Retina (tissue), 1 donor: Measurements from ENCODE around the gene FSIP2.
"Not testable (repeated sequence)": the region's sequence is repeated elsewhere in the genome, so short reads cannot be mapped to it uniquely, and the experiment has no call there.

Experiments used
- DNase-seq: peaks from one replicate; pipeline ENCODE4 v3.0.0-alpha.2; 2016

FSIP2 gene

DNA sequence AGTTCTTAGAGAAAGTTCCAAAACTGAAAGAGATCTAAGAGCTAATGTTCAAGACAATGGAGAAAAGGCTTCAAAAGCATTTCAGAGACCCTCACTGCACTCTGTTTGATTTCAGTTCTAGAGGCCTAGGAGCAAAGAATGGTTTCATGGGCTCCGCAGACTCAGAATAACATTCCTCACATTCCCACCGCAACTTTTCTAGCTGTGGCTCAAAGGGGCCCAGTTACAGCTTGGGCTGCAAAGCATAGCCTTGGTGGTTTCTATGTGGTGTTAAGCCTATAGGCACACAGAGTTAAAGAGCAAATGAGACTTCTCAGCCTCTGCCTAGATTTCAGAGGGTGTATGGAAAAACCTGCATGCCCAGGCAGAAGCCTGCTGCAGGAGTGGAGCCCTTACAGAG, 73.0 kb downstream of the FSIP2 start:
- DNase-seq, result no peak

DNA sequence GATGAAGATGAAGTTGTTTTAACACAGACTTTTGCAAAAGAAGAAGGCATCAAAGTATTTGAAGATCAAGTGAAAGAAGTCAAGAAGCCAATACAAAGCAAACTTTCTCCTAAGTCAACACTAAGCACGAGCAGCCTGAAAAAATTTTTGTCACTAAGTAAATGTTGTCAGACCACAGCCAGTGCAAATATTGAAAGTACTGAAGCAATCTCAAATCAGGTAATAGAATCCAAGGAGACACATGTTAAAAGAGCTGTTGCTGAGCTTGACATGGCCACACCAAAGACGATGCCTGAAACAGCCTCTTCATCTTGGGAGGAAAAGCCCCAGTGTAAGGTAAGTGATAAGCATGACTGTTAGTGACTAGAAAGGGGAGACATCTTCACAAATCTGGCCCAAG, 75.1 kb downstream of the FSIP2 start:
- no peak for DNase-seq

DNA sequence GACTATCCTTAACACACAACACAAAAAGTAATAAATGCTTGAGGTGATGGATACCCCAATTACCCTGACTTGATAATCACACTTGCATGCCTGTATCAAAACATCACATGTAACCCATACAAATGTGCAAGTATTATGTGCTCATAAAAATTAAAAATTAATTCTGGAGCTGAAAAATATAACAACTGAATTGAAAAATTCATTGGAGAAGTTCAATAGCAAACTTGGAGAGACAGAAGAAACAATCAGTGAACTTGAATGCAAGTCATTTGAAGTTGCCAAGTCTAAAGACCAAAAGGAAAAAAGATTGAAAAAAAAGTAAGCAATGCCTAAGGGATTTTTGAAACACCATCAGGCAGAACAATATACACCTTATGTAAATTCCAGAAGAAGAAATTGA, 79.4 kb downstream of the FSIP2 start:
- no peak for DNase-seq

DNA sequence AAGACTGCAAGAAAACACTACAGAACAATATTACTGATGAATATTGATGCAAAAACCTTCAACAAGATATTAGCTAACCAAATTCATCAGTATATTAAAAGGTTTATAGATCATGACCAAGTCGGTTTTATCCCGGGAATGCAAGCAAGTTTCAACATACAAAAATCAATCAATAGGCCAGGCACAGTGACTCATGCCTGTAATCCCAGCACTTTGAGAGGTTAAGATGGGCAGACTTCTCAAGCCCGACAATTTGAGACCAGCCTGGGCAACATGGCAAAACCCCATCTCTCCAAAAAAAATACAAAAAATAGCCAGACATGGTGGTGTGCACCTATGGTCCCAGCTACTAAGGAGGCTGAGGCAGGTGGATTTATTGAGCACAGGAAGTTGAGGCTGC, 82.9 kb downstream of the FSIP2 start:
- DNase-seq, result no peak

DNA sequence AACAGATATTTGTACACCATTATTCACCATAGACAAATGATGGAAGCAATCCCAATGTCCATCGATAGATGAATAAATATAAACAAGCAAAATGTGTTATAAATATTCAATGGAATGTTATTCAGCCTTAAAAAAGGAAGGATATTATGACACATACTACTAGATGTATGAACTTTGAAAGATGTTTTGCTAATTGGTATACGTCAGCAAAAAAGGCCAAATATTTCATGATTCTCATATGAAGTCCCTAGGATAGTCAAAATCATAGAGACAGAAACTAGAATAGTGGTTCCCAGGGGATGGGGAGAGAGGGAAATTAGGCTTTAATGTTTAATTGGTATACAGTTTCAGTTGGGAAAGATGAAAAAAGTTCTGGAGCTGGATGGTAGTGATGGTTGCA, 85.2 kb downstream of the FSIP2 start:
- no peak for DNase-seq

DNA sequence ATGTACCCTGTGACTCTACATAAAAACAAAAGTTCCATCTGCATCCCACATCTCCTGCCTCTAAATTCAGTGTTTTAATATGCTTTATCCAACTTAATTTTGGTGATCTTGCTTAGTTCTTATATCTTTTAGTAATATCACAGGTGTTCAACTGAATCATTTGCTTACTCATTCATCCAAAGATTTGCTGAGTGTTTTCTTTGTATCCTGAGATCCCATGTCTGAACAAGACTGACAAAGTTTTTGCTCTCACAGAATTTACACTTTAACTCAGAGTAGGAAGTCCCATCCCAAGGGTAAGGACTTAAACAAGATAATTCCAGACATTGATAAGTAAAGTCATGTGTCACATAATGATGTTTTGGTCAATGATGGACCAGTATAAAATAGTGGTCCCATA, 87.0 kb downstream of the FSIP2 start:
- DNase-seq, result no peak

DNA sequence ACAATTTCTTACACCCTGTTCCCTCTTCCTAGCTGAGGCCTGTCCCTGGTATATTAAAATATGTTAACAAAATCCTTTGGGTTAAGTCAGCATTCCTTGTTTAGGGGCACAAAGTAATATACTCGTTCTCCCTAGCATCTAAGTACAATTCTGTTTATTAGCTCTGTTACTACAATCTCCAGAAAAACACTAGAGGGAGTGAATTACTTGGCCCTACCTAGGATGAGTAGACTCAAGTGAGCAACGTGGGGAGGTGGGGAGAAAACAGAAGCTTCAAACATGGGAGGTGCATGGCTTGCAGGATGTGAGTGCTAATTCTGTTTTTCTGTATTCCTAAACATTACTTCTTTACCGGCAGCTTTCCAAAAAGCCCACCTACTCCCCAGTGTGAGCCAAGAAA, 89.7 kb downstream of the FSIP2 start:
- no peak for DNase-seq

DNA sequence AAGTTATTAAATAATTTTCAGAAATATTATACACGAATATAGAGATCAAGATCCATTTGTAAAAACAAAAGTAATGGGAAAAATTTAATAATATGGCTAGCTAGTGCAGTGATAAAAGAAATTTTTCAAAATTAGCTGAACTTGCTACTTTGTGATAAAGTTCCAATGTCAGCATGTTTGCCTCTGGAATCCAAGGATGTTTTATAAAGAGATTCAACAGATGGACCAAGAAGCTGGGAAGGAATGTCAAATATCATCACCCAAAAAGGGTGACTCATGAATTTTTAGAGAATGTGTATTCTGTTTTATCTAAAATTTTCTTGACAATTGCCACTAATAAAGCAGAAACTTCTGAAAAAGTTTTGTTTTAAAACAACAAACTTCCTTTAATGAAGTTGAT, 95.3 kb downstream of the FSIP2 start:
- no peak for DNase-seq

DNA sequence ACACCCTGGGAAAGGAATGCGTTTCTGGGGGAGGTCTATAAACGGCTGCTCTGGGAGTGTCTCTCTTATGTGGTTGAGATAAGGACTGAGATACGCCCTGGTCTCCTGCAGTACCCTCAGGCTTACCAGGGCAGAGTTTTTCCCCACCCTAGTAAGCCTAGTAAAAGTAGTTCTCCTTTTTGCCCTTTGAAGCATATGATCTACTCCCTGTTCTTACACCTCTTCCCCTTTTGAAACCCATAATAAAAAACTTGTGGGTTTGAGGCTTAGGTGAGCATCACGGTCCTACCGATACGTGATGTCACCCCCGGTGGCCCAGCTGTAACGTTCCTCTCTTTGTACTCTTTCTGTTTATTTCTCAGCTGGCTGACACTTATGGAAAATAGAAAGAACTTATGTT, 97.4 kb downstream of the FSIP2 start:
- no peak for DNase-seq

DNA sequence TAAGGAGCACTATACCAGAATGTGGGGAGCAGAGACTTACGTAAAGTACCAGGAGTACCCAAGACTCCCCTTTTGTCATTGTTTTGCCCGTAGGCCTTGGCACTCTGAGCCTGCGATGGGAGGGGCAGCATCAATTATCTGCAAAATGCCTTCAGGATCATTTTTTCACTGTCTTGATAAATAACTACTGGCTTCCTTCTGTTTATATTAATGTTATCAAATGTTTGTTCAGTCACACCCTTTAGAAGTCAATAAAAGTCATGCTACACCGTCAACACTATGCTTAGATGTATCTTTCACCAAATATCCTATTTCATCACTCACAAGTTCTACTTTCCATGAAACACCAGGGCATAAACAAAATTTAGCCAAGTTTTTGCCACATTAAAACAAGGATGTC, 116.3 kb downstream of the FSIP2 start:
- DNase-seq, result no peak

DNA sequence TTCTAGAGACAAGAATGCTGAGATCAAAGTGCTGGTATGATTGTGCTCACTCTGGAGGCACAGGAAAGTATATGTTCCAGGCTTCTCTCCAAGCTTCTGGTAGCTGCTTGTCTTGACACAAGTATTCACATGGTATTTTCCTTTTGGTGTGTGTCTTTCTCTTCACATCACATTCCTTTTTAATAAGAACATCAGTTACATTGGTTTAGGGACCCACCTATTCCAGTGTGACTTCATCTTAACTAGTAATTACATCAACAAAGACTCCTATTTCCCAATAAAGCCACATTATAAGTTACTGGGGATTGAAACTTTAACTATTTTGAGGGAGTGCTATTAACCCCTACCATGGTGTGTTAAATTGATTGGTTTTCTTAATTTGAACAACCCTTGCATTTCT, 119.1 kb downstream of the FSIP2 start:
- no peak for DNase-seq

DNA sequence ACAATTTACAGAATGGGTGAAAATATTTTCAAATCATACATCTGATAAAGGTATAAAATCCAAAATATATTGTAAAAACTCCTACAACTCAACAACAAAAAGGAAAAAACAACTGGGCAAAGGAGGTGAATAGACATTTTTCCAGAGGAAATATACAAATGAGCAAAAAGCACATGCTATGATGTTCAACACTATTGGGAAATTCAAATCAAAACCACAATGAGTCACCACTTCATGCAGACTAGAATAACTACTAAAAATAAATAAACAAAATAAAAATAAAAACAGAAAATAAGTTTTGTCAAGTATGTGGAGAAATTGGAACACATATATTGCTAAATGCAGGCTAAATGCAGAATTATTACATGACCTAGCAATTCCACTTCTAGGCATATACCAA, 120.9 kb downstream of the FSIP2 start:
- no peak for DNase-seq

DNA sequence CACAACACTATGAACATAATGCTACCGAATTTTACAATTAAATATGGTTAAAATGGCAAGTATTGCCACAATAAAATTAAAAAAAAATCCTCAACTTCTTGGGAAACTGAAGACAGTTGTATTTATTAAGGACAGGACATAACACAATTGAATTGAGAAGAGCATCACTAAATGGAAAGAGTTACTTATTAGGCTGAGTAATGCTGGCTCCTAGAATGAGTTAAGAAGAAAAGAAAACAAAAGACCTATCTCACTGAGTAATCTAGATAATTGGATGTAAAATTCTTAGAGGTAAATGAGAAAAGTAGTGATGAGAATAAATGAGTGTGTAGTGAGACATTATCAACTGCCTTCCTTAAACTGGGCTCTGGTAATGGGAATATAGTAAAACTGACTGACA, 121.7 kb downstream of the FSIP2 start:
- no peak for DNase-seq

DNA sequence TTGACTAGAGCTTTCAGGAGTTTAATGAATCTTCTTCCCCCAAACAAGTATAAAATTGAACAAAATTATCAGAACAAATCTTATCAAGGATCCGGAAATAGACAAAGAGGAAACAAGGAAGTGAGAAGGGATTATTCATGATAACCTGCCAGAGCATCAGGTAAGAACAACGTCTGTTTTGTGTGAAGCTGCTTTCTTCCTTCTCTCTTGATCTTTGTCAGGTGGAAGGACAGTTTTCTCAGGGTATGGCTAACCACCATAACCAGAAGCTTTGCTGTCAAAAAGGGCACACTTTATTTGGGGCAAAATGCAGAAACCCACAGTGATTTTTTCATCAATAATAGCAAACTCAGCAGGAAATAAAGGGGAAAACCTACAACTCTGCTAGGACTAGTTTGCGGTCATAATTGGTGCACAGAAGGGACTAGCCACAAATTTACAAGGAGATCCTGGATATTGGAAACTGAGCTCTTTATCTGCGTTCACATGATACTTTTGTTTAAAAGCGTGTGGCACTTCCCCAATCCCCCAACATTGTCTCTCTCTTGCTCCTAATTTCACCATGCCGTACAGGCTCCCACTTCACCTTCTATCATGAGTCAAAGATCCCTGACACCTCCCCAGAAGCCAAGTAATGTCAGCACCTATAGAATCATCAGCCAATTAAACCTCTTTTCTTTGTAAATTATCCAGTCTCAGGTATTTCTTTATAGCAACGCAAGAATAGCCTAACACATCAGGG, 124.2 kb downstream of the FSIP2 start:
- no peak for DNase-seq

DNA sequence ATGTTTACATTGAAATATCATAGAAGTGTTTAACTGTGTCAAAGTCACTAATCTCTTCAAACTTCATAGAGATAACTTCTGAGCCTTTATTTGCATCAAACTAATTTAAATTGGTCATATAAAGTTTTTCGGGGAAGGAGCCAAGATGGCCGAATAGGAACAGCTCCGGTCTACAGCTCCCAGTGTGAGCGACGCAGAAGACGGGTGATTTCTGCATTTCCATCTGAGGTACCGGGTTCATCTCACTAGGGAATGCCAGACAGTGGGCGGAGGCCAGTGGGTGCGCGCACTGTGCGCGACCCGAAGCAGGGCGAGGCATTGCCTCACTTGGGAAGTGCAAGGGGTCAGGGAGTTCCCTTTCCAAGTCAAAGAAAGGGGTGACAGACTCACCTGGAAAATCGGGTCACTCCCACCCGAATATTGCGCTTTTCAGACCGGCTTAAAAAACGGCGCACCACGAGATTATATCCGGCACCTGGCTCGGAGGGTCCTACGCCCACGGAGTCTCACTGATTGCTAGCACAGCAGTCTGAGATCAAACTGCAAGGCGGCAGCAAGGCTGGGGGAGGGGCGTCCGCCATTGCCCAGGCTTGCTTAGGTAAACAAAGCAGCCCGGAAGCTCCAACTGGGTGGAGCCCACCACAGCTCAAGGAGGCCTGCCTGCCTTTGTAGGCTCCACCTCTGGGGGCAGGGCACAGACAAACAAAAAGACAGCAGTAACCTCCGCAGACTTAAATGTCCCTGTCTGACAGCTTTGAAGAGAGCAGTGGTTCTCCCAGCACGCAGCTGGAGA, 126.1 kb downstream of the FSIP2 start:
- DNase-seq, result not testable (repeated sequence)

DNA sequence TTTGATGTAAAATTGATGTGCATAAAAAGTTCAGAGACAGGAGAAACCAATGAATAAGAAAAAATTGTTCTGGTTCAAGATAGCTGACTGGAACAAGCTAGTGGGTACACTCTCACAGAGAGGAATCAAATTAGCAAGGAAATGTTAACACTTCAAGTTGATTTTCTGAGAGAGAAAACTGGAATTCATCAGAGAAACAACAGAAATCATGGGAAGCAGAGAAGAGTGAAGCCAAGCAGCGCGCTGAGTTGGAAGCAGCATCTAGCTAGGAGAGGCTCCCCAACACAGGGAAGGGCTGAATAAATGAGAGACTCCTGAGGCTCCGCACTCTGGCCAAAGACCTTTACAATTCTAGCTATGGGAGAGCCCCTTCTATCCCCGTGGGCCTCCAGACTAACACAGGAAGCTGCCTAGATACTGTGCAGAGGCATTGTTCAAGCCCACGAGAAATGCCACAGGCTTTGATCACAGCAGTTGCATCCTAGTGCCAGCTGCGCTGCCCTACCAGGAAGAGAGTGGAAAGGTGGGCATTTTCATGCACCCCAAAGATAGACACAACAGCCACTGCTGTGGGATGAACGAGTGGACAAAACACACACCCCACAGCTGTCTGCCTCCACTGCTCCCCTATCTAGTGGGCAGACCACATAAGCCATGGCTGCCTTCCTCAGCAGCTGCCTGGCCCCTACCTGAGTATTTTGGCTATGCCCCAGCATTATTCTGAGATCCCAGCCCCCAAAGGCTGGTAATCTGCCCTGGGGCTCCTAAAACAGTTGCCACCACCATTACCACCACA, 136.7 kb downstream of the FSIP2 start:
- no peak for DNase-seq

DNA sequence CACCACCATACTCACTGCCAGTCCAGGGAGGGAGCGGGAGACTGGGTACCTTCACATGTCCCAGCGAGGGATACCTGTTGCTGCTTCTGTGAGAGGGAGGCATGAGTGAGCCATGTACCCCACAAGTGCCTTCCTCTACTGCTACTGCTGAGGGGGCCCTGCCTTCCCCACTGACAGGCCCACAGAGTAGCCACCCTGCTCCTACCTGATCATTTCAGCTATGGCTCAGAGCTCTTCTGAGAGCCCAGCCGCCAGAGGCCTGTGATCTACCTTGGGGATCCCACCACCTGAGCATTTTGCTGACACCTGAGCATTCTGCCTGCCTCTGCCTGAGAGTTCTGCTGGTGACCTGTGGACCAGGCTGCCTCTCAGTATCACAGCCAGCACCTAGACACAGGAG, 137.6 kb downstream of the FSIP2 start:
- no peak for DNase-seq

DNA sequence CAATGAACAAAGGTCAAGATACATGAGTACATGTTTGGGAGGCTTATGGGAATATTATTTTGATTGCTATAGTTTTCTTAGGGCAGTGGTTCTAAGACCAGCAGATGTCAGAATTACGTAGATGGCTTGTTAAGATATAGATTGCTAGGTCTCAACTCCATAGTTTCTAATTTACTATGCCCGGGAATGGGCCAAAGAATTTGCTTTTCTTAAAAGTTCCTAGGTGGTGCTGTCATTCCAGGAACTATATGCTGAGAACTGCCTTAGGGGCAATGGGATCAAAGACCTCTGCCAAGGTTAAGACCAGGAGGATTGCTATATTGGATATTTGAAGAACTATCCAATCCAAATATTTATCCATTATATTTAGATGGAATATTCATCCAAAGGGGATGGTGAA, 141.8 kb downstream of the FSIP2 start:
- DNase-seq, result no peak
